ENCODE measurements around the gene PRPF19. TPM values are rescaled to one million over a fixed set of nuclear protein-coding genes. Genes with fewer than 3 reads are reported as not detected.

Gene PRPF19
- polyA plus RNA-seq, 1 of the 3 experiments (the other 2 are of a cell fraction): 58.9 TPM

DNA sequence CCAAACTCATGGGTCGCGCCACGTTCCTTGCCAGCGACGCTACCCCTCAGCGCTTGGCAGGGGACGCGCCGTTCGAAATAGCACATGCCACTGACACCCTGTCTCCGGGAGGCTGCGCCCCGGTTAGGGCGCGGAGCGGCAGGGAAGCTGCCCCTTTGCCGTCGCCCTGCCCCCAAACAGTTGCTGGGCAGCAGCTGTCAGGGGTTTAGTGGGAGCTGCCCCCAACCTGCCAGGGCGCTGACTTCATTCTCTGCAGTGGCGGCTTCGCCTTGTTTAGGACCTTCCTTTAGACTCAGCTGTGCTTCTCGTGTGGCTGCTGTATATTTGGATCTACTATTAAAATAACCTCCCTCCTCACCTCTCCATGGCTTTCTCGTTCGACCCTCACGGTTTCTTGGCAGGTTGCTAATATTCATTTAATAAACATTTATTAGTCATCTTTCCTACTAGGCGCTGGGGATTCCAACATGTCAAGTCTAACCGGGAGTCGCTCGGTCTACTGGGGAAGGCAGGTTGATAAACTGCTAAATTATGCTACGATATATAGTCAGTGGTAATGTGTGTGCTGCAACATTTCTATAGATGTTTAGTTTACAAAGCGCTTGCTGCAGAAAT lies 8.4 kb upstream of the PRPF19 start:
- Histone ChIP-seq H3K4me1 (ENCODE audit: control insufficient read depth in 1 of 2, insufficient read depth in 2 of 2, low read depth in 1 of 2, low read length in 1 of 2) (peaks cover 14 to 20% of the 10 kb centered on the region in 2 experiments; a peak in 2 of 4 replicates), H3K9me3 (no peaks in the 10 kb centered on the region), H3F3A (replicated peaks; ENCODE audit: insufficient read depth) (no peaks in the 10 kb centered on the region), H3K9me2 (no peaks in the 10 kb centered on the region), H4K20me1 (ENCODE audit: insufficient read depth) (no peaks in the 10 kb centered on the region; the same call in 1 of the 2 replicates), H3K27ac (ENCODE audit: low read depth in 2 of 2, low read length in 1 of 2) (peak overlapping the region; percentile 93 to 100), H2AFZ (ENCODE audit: low read depth) (peak overlapping the region; percentile 23; the same call in 1 of the 2 replicates), H3K9ac (peak overlapping the region; percentile 76), H3K79me2 (ENCODE audit: insufficient read depth) (peaks cover 43% of the 10 kb centered on the region), H3K27me3 (ENCODE audit: insufficient read depth) (no peaks in the 10 kb centered on the region; the same call in 1 of the 2 replicates), H3K4me2 (peak overlapping the region; percentile 98), H3K4me3 (ENCODE audit: low read depth in 2 of 2, low read length in 1 of 2) (peak overlapping the region; percentile 80 to 87), H3K36me3 (replicated peaks in 1 of 2; ENCODE audit: control insufficient read depth in 1 of 2, insufficient read depth in 2 of 2, low read length in 1 of 2) (peaks cover 0 to 1% of the 10 kb centered on the region in 2 experiments)
- ChIA-PET POLR2A (interaction anchor here (2.0 to 2.1 kb wide), 2 partner anchors 9 kb away, joined by 5 to 8 read pairs; partner anchors contain the start of genes PRPF19 and TMEM132A), CTCF (interaction anchor here (0.7 to 3.9 kb wide), 10 partner anchors 9 to 272 kb away, joined by 3 to 38 read pairs (median 6); partner anchors contain the start of gene TMEM132A)
- TF ChIP-seq, protein P1, sequence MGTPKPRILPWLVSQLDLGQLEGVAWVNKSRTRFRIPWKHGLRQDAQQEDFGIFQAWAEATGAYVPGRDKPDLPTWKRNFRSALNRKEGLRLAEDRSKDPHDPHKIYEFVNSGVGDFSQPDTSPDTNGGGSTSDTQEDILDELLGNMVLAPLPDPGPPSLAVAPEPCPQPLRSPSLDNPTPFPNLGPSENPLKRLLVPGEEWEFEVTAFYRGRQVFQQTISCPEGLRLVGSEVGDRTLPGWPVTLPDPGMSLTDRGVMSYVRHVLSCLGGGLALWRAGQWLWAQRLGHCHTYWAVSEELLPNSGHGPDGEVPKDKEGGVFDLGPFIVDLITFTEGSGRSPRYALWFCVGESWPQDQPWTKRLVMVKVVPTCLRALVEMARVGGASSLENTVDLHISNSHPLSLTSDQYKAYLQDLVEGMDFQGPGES (IDR thresholded peaks at IDR 0.05; ENCODE audit: low read depth, low read length): no peak
- peak; percentile 35; the same call in 1 of the 2 replicates for TF ChIP-seq MXI1 (IDR thresholded peaks at IDR 0.05; ENCODE audit: low read depth, low read length)
- no peak for TF ChIP-seq RAD21 (IDR thresholded peaks at IDR 0.05; ENCODE audit: low read length)
- peak; percentile 77 for DNase-seq
- WGBS (ENCODE audit: low lambda C conversion rate): 5% methylated on average over 17 of the region's 31 CpGs

DNA sequence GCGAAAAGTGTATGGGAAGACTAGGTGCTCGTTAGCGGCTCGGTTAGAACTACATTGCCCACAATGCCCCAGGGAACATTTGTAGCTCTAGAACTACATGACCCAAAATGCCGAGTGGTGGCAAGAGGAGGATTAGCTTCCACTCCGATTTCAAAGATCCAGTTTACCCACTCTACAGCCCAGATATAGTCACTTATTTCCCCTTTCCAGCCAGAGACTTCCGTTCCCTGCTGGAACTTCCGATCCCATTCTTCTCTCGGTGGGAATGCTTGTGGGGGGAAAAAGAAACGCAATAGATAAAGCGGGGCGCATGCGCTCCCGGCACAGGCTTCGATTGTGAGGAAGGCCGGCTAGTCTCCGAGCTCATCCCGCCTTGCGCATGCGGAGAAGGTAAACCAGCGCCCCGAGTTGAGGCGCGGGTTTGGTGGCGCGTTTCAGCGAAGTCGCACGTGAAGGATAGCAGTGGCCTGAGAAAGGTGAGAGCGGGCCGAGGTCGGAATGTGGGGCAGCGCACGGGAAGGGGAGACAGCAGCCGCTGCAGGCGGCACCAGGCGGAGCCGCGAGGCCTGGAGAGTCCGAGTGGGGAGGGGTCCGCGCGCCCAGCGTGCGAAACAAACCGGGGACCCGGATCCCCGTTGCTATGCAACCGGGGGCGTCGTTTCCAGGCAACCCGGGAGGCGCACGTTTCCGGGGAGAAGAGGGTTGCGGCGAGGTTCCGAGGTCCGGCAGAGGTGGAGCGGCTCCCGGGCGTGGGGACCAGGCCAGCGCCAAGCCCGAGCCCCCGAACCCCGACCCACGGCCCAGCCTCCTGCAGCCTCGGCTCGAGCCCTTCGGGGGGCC lies 7.6 kb upstream of the PRPF19 start, which contains the start of gene TMEM109:
Gene TMEM109 (plus strand): TSS at position 366 of the 840 bp plus-strand sequence. CDS start 5,536 bp downstream, outside the sequence.
- no peaks in the 10 kb centered on the region for H3F3A ChIP-seq (replicated peaks; ENCODE audit: insufficient read depth)
- peak within 1 kb of the TSS; percentile 98 for H3K4me2 ChIP-seq
- ChIA-PET POLR2A (interaction anchor here (0.9 to 2.1 kb wide), 3 partner anchors 8 to 26 kb away, joined by 3 to 8 read pairs (median 5); partner anchors contain the start of genes PRPF19 and TMEM132A), CTCF (interaction anchor here (0.9 to 3.9 kb wide), 5 partner anchors 10 to 216 kb away, joined by 3 to 38 read pairs (median 6); partner anchors contain the start of gene TMEM132A)
- peaks cover 35% of the 10 kb centered on the region for H3K79me2 ChIP-seq (ENCODE audit: insufficient read depth)
- H3K4me3 ChIP-seq (ENCODE audit: low read depth in 2 of 2, low read length in 1 of 2): peak within 1 kb of the TSS; percentile 80 to 87
- H3K9me2 ChIP-seq: no peaks in the 10 kb centered on the region
- H3K9me3 ChIP-seq: no peaks in the 10 kb centered on the region
- peak within 1 kb of the TSS; percentile 98 for H2AFZ ChIP-seq (ENCODE audit: low read depth)
- H3K4me1 ChIP-seq (ENCODE audit: control insufficient read depth in 1 of 2, insufficient read depth in 2 of 2, low read depth in 1 of 2, low read length in 1 of 2): peaks cover 12 to 20% of the 10 kb centered on the region in 2 experiments; a peak in 2 of 4 replicates
- 3% methylated on average over 38 of the region's 70 CpGs for WGBS (ENCODE audit: low lambda C conversion rate)
- H3K27ac ChIP-seq (ENCODE audit: low read depth in 2 of 2, low read length in 1 of 2): peak within 1 kb of the TSS; percentile 93 to 100
- H3K36me3 ChIP-seq (replicated peaks in 1 of 2; ENCODE audit: control insufficient read depth in 1 of 2, insufficient read depth in 2 of 2, low read length in 1 of 2): no peaks in the 10 kb centered on the region
- DNase-seq: peak; percentile 94
- no peaks in the 10 kb centered on the region; the same call in 1 of the 2 replicates for H4K20me1 ChIP-seq (ENCODE audit: insufficient read depth)
- peak within 1 kb of the TSS; percentile 76 for H3K9ac ChIP-seq
- H3K27me3 ChIP-seq (ENCODE audit: insufficient read depth): no peaks in the 10 kb centered on the region; the same call in 1 of the 2 replicates
- TF ChIP-seq GATA2 (CRISPR knock-in tag; IDR thresholded peaks at IDR 0.05) (no peak), NFIC (IDR thresholded peaks at IDR 0.05; ENCODE audit: borderline replicate concordance) (no peak), RFX5 (IDR thresholded peaks at IDR 0.05; ENCODE audit: low read length) (no peak), CHD2 (IDR thresholded peaks at IDR 0.05; ENCODE audit: low read length, partially characterized antibody) (peak; percentile 87), MEF2A (IDR thresholded peaks at IDR 0.05; ENCODE audit: borderline replicate concordance, low read depth) (no peak), FOXJ3 (CRISPR knock-in tag; IDR thresholded peaks at IDR 0.05) (peak; percentile 48; the same call in 1 of the 2 replicates)
- TF ChIP-seq, protein P2, sequence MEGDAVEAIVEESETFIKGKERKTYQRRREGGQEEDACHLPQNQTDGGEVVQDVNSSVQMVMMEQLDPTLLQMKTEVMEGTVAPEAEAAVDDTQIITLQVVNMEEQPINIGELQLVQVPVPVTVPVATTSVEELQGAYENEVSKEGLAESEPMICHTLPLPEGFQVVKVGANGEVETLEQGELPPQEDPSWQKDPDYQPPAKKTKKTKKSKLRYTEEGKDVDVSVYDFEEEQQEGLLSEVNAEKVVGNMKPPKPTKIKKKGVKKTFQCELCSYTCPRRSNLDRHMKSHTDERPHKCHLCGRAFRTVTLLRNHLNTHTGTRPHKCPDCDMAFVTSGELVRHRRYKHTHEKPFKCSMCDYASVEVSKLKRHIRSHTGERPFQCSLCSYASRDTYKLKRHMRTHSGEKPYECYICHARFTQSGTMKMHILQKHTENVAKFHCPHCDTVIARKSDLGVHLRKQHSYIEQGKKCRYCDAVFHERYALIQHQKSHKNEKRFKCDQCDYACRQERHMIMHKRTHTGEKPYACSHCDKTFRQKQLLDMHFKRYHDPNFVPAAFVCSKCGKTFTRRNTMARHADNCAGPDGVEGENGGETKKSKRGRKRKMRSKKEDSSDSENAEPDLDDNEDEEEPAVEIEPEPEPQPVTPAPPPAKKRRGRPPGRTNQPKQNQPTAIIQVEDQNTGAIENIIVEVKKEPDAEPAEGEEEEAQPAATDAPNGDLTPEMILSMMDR (IDR thresholded peaks at IDR 0.05): no peak
- TF ChIP-seq, protein P3, sequence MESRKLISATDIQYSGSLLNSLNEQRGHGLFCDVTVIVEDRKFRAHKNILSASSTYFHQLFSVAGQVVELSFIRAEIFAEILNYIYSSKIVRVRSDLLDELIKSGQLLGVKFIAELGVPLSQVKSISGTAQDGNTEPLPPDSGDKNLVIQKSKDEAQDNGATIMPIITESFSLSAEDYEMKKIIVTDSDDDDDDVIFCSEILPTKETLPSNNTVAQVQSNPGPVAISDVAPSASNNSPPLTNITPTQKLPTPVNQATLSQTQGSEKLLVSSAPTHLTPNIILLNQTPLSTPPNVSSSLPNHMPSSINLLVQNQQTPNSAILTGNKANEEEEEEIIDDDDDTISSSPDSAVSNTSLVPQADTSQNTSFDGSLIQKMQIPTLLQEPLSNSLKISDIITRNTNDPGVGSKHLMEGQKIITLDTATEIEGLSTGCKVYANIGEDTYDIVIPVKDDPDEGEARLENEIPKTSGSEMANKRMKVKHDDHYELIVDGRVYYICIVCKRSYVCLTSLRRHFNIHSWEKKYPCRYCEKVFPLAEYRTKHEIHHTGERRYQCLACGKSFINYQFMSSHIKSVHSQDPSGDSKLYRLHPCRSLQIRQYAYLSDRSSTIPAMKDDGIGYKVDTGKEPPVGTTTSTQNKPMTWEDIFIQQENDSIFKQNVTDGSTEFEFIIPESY (IDR thresholded peaks at IDR 0.05; ENCODE audit: borderline replicate concordance, low read depth): no peak
- TF ChIP-seq, protein P4, sequence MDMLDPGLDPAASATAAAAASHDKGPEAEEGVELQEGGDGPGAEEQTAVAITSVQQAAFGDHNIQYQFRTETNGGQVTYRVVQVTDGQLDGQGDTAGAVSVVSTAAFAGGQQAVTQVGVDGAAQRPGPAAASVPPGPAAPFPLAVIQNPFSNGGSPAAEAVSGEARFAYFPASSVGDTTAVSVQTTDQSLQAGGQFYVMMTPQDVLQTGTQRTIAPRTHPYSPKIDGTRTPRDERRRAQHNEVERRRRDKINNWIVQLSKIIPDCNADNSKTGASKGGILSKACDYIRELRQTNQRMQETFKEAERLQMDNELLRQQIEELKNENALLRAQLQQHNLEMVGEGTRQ (IDR thresholded peaks at IDR 0.05; ENCODE audit: borderline replicate concordance, low read depth, low read length): no peak
